Esophagus (tissue), 2 donors: ENCODE measurements around the gene PIEZO1. TPM values are rescaled to one million over a fixed set of nuclear protein-coding genes. Genes with fewer than 3 reads are reported as not detected.
A peak's percentile ranks its signal among the peaks of the same experiment; 100 is the strongest.

Source experiments
- H3K27ac ChIP-seq, 2 donors: one replicate each; pipeline ENCODE4 v1.5.1; 2013; ENCODE audit warnings: low read depth in 2 of 2, mild to moderate bottlenecking in 2 of 2, inconsistent platforms in 1 of 2, low read length in 1 of 2, moderate library complexity in 1 of 2
- H3K27me3 ChIP-seq, 2 donors: one replicate each; pipeline ENCODE4 v1.6.1; 2013; ENCODE audit warnings: low read length in 2 of 2, control low read depth in 1 of 2, mild to moderate bottlenecking in 1 of 2; ENCODE audit not compliant: insufficient read depth in 2 of 2, control insufficient read depth in 1 of 2
- H3K36me3 ChIP-seq, 2 donors: one replicate each; pipeline ENCODE4 v1.6.1; 2013; ENCODE audit warnings: low read length in 1 of 2; ENCODE audit not compliant: control insufficient read depth in 2 of 2, insufficient read depth in 2 of 2
- H3K4me1 ChIP-seq, 2 donors: one replicate each; pipeline ENCODE4 v1.6.1; 2013; ENCODE audit warnings: low read length in 1 of 2; ENCODE audit not compliant: control insufficient read depth in 2 of 2, insufficient read depth in 2 of 2
- H3K4me3 ChIP-seq, 2 donors: one replicate each; pipeline ENCODE4 v1.5.1; 2013; ENCODE audit warnings: low read length in 2 of 2, mild to moderate bottlenecking in 2 of 2, low read depth in 1 of 2, moderate library complexity in 1 of 2
- H3K9me3 ChIP-seq, 2 donors: one replicate each; pipeline ENCODE4 v1.6.1; 2013; ENCODE audit warnings: mild to moderate bottlenecking in 2 of 2, low read depth in 1 of 2, low read length in 1 of 2, moderate library complexity in 1 of 2; ENCODE audit not compliant: control insufficient read depth in 2 of 2, insufficient read depth in 1 of 2
- WGBS, 2 donors: extraction: QIAGEN DNeasy Blood & Tissue Kit; methylation state at CpG; one replicate each; pipeline ENCODE4 v1.1.7; 2013; 5-methylcytosine and 5-hydroxymethylcytosine counted together
- polyA plus RNA-seq, 2 donors: library from polyadenylated mRNA; stranded (reverse); fragments of 200-250 nt; gene quantifications; one replicate each; pipeline ENCODE4 v1.2.3, GENCODE V29; 2013
- donor health status: healthy with polysubstance abuse.
- donor health status: Bipolar disorder and iron deficiency.

PIEZO1 gene
- polyA plus RNA-seq, 2 donors: 102 to 172 TPM

DNA sequence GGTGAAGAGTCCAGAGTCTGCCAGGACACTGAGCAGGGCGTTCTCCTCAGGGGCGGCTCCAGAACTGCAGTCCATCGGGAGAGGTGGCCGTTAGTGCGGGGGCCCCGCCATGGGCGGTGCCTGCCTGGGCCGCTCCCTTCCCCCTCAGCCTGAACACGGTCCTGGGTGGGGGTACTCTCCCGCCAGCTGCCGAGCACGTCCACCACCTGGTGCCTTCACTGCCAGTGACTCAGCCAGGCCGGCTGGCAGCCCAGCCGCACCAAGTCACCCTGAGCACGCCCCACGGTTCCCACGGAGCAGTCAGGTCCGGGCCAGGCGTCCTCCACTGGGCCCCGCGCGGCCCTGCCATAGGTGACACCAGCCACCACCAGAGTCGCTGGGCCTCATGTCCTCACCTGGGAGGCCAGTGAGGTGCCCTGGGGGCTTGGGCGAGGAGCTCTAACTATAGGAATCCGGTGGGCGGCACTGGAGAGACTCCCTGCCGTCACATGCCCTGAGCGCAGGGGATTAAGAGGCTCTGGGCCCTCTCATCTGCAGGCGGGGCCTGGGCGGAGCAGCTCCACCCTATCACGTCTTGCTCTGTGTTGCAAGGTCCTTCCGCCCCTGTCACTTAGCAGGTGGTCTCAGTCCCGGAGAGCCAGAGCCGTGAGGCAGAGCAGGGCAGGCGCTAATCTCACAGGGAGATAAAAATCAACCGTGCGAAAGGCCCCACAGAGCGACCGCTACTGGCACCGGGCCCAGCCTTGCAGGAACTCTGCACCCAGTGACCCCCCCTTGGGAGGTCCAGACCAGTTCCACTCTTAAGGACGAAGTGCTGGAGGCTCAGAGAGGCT is 14.3 kb downstream of the PIEZO1 start:
- H3K27ac ChIP-seq: peak overlapping the region; percentile 93 to 98
- peaks cover 26 to 54% of the 10 kb centered on the region in 2 donors for H3K4me1 ChIP-seq
- H3K27me3 ChIP-seq: no peaks in the 10 kb centered on the region
- H3K36me3 ChIP-seq: peaks cover 0 to 5% of the 10 kb centered on the region in 2 donors
- no peaks in the 10 kb centered on the region for H3K9me3 ChIP-seq
- peak overlapping the region; percentile 26 to 34 for H3K4me3 ChIP-seq
- 25 to 26% methylated on average over 39 to 41 of the region's 41 CpGs for WGBS, 2 donors

DNA sequence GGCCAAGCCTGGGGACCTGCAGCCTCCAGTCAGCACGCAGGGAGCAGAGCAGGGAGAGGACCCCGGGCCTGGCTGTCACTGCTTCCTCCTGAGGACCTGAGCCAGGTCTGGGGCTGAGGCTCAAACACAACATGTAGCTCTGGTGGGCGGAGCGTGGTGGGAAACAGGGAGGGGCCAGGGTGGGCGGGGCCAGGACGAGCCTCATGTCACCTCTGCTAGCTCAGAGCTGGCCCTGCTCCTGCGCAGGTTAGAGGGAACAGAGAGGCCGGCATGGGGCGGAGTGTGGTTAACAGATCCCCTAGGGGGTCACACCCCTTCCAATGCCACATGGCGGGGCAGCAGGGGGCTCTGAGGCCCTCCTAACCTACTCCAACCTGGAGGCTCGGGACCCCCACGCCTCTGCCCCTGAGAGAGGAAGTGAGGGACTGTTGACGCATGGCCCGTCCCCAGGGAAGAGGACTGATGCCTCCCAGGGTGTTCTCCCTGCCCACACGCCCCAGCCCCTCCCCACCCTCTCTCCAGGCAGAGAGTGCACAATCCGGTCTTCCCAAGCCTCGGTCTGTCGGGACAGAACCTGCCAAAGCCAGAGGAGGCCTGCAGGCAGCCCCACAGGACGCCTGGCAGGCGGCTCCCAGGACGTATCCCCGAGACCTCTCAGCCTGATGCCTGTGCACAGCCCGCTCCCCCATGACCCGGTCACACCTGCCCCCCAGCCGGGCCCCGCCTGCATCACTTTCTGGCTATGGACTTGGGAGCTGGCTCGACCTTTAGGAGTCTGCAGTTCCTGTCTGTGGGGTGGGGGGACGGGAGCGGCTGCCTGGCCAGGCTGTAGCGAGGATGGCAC is 15.2 kb downstream of the PIEZO1 start:
- Histone ChIP-seq H3K27ac (peak overlapping the region; percentile 93 to 98), H3K4me3 (peak overlapping the region; percentile 26 to 34)
- 38 to 40% methylated on average over 30 of the region's 30 CpGs for WGBS, 2 donors

DNA sequence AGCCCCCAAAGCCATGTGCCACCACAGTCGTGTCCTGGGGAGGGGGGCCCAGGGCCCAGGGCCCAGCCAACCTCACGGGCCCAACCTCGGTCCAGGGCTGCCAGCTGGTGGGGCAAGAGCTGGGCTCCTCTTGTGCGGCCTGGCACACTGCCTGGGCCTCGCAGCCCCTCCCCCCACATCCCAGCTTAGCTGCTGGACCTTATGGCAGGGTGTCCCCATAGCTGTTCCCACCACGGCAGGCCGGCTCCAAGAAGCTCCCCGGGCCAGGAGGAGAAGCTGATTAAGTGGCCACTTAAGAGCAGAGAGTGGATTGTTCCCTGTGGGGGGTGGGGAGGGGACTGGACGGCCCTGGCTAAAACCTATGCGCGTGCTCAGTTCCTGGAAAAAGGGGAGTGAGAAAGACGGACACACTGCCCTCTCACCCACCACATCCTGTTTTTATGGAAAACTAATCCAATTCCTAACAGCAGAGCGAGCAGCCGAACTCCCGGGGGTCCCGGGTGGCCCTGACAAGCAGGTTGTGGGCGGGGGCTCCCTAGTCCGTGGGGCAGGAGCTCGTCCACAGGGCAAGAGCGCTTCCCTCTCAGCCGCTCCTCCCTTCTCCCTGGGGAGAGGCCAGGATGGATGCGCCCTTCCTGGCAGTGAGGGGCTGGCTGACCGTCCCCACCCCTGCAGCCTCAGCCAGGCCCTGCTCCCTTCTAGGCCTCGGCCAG is 16.8 kb downstream of the PIEZO1 start:
- peaks cover 26 to 62% of the 10 kb centered on the region in 2 donors for H3K4me1 ChIP-seq
- 57 to 60% methylated on average over 24 of the region's 24 CpGs for WGBS, 2 donors
- no peaks in the 10 kb centered on the region for H3K9me3 ChIP-seq
- peaks cover 0 to 11% of the 10 kb centered on the region in 2 donors for H3K36me3 ChIP-seq
- no peaks in the 10 kb centered on the region for H3K27me3 ChIP-seq
- H3K27ac ChIP-seq: peak overlapping the region; percentile 22 to 54
- no peak overlapping the region for H3K4me3 ChIP-seq

More for the DNA sequence above, 15.2 kb downstream of the PIEZO1 start:
- Histone ChIP-seq H3K27me3 (no peaks in the 10 kb centered on the region), H3K36me3 (peaks cover 0 to 4% of the 10 kb centered on the region in 2 donors), H3K4me1 (peaks cover 26 to 60% of the 10 kb centered on the region in 2 donors), H3K9me3 (no peaks in the 10 kb centered on the region)

DNA sequence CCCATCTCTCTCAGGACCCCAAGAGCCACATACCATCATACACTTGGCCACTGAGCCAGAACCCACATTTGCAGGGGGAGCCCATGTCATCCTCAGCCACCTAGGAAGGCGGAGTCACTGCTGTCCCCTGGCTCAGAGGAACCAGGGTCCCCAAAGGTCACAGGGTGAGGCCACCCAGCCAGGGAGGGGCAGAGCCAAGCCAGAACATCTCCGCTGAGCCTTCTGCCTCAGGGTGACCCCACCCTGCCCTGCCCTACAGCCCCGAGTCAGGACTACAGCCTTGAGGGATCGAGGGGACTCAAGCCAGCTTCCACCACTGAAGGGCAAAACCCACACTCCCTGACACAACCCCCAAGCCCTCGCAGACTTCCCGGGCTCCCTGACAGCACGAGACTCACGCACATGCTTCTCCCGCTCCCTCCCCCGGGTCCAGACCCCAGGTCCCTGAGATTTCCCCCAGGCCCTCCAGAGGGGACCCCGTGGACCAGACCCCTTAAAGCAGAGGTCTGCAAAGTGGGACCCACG is 17.4 kb downstream of the PIEZO1 start:
- Histone ChIP-seq H3K36me3 (peaks cover 0 to 11% of the 10 kb centered on the region in 2 donors), H3K27me3 (no peaks in the 10 kb centered on the region), H3K9me3 (no peaks in the 10 kb centered on the region), H3K4me3 (no peak overlapping the region), H3K27ac (peak overlapping the region; percentile 22 to 54), H3K4me1 (peaks cover 23 to 56% of the 10 kb centered on the region in 2 donors)
- 67% methylated on average over 12 of the region's 12 CpGs for WGBS, 2 donors

DNA sequence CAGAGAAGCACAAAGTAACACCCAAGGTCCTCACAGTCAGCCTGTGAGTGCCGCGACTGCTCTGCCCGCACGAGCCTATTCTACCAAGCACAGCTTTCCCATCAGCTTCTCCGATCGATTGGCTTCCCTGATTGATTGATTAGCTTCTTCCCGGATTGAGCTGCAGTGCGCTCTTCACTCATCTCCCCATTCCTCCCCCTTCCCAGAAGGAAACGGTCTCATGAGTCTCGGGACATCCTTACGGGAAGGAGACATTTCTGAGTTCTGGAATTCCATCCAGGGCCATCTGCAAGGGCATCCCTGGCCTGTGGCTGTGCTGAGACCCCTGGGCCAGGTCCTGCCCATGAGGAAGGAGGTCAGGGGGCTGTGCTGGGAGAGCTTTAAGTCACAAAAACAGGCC is 18.0 kb downstream of the PIEZO1 start:
- 76 to 79% methylated on average over 11 of the region's 11 CpGs for WGBS, 2 donors
- peaks cover 0 to 11% of the 10 kb centered on the region in 2 donors for H3K36me3 ChIP-seq
- H3K4me3 ChIP-seq: no peak overlapping the region
- no peaks in the 10 kb centered on the region for H3K9me3 ChIP-seq
- H3K27ac ChIP-seq: peak overlapping the region in 1 of 2 donors; percentile 40
- H3K4me1 ChIP-seq: peaks cover 28 to 57% of the 10 kb centered on the region in 2 donors
- H3K27me3 ChIP-seq: no peaks in the 10 kb centered on the region

DNA sequence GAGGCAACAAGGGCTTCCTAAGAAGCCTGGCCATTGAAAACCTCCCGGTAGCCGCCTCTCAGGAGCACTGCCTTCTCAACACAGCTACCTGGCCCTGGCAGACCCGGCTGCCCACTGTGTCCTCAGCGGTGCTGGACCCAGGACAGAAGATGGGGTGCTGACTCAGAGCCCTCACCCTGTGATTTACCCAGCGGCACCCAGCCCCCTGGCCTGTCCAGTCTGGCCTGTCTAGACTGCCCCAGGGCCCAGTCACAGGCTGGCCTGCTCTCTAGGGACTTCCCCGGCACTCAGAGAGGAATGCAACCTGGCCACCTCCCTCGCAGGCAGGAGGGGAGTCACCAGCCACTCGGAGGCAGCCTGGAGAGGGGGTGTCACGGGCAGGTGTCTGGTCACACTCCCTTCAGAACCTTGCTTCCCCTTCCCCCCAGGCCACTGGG is 20.1 kb downstream of the PIEZO1 start:
- Histone ChIP-seq H3K9me3 (no peaks in the 10 kb centered on the region), H3K27me3 (no peaks in the 10 kb centered on the region), H3K4me3 (no peak overlapping the region), H3K4me1 (peaks cover 23 to 54% of the 10 kb centered on the region in 2 donors), H3K36me3 (peaks cover 0 to 11% of the 10 kb centered on the region in 2 donors), H3K27ac (peak overlapping the region in 1 of 2 donors; percentile 28)
- 49 to 66% methylated on average over 9 of the region's 9 CpGs for WGBS, 2 donors

DNA sequence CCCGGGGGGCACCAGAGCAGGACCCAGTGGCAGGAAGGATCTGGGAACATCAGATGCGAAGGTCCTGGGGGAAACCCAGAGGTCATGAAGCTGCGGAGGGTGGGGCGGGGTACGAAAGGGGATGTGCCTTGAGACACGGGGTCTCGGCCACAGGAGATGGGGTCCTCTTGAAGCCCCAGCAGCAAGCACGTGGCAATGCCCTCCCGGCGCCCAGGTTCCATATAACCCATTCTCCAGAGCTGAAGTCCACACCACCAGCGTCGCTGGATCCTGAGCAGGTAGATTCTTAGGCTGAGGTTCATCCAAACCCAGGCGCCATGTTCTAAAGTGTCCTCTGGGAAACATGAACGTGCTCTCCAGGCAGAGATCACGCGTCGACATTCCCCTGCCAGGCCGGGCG is 20.9 kb downstream of the PIEZO1 start:
- Histone ChIP-seq H3K36me3 (peaks cover 0 to 12% of the 10 kb centered on the region in 2 donors), H3K27me3 (no peaks in the 10 kb centered on the region), H3K27ac (no peak overlapping the region), H3K9me3 (no peaks in the 10 kb centered on the region), H3K4me3 (no peak overlapping the region), H3K4me1 (peaks cover 17 to 51% of the 10 kb centered on the region in 2 donors)
- WGBS, 2 donors: 95 to 96% methylated on average over 19 of the region's 19 CpGs

DNA sequence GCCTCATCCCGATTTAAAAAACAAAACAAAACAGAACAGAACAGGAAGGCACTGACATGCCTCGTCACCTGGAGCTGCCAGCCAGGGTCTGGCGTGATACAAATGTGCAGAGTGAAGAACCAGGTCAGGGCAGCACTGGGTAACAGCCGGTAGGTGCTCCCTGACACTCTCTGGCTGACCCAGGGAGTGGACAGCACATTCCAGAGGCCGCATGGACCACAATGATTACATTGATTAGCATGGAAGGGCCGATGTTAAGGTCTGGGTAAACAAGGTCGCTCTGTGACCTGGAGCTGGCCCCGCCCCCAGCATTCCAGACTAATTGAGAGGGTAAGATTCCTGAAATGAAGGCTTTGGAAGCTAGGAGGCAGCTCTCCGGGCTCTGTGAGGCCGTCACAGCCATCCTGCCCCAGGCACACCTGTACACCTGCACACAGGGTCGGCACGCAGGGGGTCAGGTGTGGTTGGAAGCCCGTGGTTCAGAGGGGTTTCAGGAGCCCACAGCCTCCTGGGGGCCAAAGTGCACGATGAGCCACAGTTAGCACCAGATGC is 21.4 kb downstream of the PIEZO1 start:
- peak overlapping the region in 1 of 2 donors; percentile 2 for H3K27ac ChIP-seq
- H3K4me1 ChIP-seq: peaks cover 17 to 47% of the 10 kb centered on the region in 2 donors
- WGBS, 2 donors: 66 to 71% methylated on average over 14 of the region's 14 CpGs
- no peaks in the 10 kb centered on the region for H3K27me3 ChIP-seq
- H3K36me3 ChIP-seq: peaks cover 0 to 14% of the 10 kb centered on the region in 2 donors
- H3K9me3 ChIP-seq: no peaks in the 10 kb centered on the region
- H3K4me3 ChIP-seq: no peak overlapping the region
